H1 (cell line): ENCODE measurements around the gene TMEM254. TPM values are rescaled to one million over a fixed set of nuclear protein-coding genes. Genes with fewer than 3 reads are reported as not detected.

Experiments
- CHD2 ChIP-seq: IDR thresholded peaks from 2 replicates; pipeline ENCODE4 v1.6.1; 2012; ENCODE audit warnings: low read length, improper control_type of control experiment
- GTF2F1 ChIP-seq: IDR thresholded peaks from 2 replicates; pipeline ENCODE4 v1.6.1; 2012; ENCODE audit warnings: low read depth, low read length, improper control_type of control experiment, borderline replicate concordance
- MAX ChIP-seq: IDR thresholded peaks from 2 replicates; pipeline ENCODE4 v1.6.1; 2012; ENCODE audit warnings: inconsistent platforms
- PHF8 ChIP-seq: fragments of 200-600 bp; sonication (generic); conservative IDR thresholded peaks from 2 replicates; pipeline ENCODE4 v1.7.1; 2012; ENCODE audit warnings: low read depth, mild to moderate bottlenecking, inconsistent platforms, low read length, moderate library complexity
- SP2 ChIP-seq: IDR thresholded peaks from 2 replicates; pipeline ENCODE4 v1.6.1; 2012; ENCODE audit warnings: mild to moderate bottlenecking, low read length, inconsistent platforms
- SUZ12 ChIP-seq: fragments of 200-600 bp; sonication (generic); IDR thresholded peaks from 2 replicates; pipeline ENCODE4 v1.6.1; 2012; ENCODE audit warnings: mild to moderate bottlenecking, inconsistent platforms, low read length, moderate library complexity, mixed read lengths
- polyA plus RNA-seq, 7 experiments: library from polyadenylated mRNA; depleted of rRNA in 3 of 7; stranded (reverse) in 5 of 7; unstranded in 2 of 7; fragments of >200 nt in 5 of 7; fragments of 200-250 nt in 2 of 7; gene quantifications; 1 replicate in 5 of 7; 2 replicates in 1 of 7; 4 replicates in 1 of 7; pipeline versions ENCODE4 v1.2.1 to v1.2.3, GENCODE V29; 2011 to 2013; ENCODE audit warnings: missing spikeins in 2 of 7, mixed read lengths in 2 of 7
- total RNA-seq: library from RNA; stranded (reverse); fragmentation: NEBNext Ultra II Directional; extraction: Animal tissue kit (Norgen Biotek cat#: 25700); gene quantifications from 2 replicates; pipeline ENCODE4 v1.2.1, GENCODE V29; 2021

The TMEM254 gene
- total and polyA plus RNA-seq, 2 of the 8 experiments (the other 6 are each of a cell fraction or from before 2014, with no cell fraction given): 26.9 to 61.2 TPM

- TF ChIP-seq MAX (no peak), PHF8 (no peak), SUZ12 (no peak), GTF2F1 (no peak), CHD2 (no peak), SP2 (no peak)
These were observed 507 bp upstream of the TMEM254 start (continued) for GRCh38 chr10:80077869-80078447.
